ENCODE data around the gene MDN1. TPM values are rescaled to one million over a fixed set of nuclear protein-coding genes. Genes with fewer than 3 reads are reported as not detected.

Gene MDN1
- total and polyA plus RNA-seq, 2 of the 13 experiments (the other 11 are each of a cell fraction or from before 2014, with no cell fraction given): 18.8 to 52.9 TPM

GRCh38 chr6:89799096-89799495 is 20.5 kb downstream of the MDN1 start:
- over 99% methylated on average over 8 of the region's 8 CpGs for WGBS (ENCODE audit: low lambda C conversion rate)
- POLR2A ChIA-PET: no interaction called here
- Histone ChIP-seq H2AFZ (ENCODE audit: low read length) (no peak overlapping the region), H3K36me3 (replicated peaks in 1 of 2; ENCODE audit: control insufficient read depth in 1 of 2, insufficient read depth in 2 of 2, low read length in 2 of 2) (peaks cover 16 to 52% of the 10 kb centered on the region in 2 experiments), H3K79me2 (ENCODE audit: insufficient read depth, low read length) (peaks cover 6% of the 10 kb centered on the region), H3K4me1 (ENCODE audit: insufficient read depth, low read length) (no peaks in the 10 kb centered on the region), H3K9me3 (ENCODE audit: low read length) (no peaks in the 10 kb centered on the region), H3K4me3 (replicated peaks in 1 of 3; ENCODE audit: insufficient read depth in 1 of 3, low read depth in 2 of 3, low read length in 3 of 3) (no peak overlapping the region), H4K20me1 (ENCODE audit: insufficient read depth, low read length) (no peaks in the 10 kb centered on the region), H3K9ac (ENCODE audit: insufficient read depth, low read depth, low read length) (no peak overlapping the region), H3K4me2 (ENCODE audit: low read depth, low read length) (no peak overlapping the region), H3K27me3 (ENCODE audit: control insufficient read depth in 1 of 2, insufficient read depth in 2 of 2, low read length in 2 of 2) (no peaks in the 10 kb centered on the region), H3K27ac (ENCODE audit: extremely low read length, insufficient read depth, low read length) (no peak overlapping the region)
- no TSS peak for BruUV-seq (replicated peaks)
- no peak for ATAC-seq
- intact Hi-C loops (cut with micrococcal nuclease; ENCODE audit: unreplicated experiment) (no loop called here), in situ Hi-C loops (cut with HindIII; ENCODE audit: extremely low pct_ligation_motif_present, low pct_unique_long_range_greater_than_20kb) (no loop called here)
- no peak for FAIRE-seq
- CTCF ChIA-PET (ENCODE audit: low intra/inter-chr PET ratio, low total read pairs): no interaction called here
- no peak for DNase-seq (ENCODE audit: low spot score)
- no peak for TF ChIP-seq BCLAF1 (IDR thresholded peaks at IDR 0.05)
- no peak for TF ChIP-seq ZFYVE20 (CRISPR knock-in tag; IDR thresholded peaks at IDR 0.05; ENCODE audit: borderline replicate concordance, low read depth)
- TF ChIP-seq SMARCC2 (IDR thresholded peaks at IDR 0.05): no peak
- TF ChIP-seq RFX3 (CRISPR knock-in tag; IDR thresholded peaks at IDR 0.05): no peak
- TF ChIP-seq CENPX (CRISPR knock-in tag; IDR thresholded peaks at IDR 0.05): no peak
- no peak for TF ChIP-seq ZNF614 (CRISPR knock-in tag; IDR thresholded peaks at IDR 0.05; ENCODE audit: borderline replicate concordance)
- TF ChIP-seq HNF1A (IDR thresholded peaks at IDR 0.05; ENCODE audit: low read depth): no peak
- TF ChIP-seq HNF1A (CRISPR knock-in tag; IDR thresholded peaks at IDR 0.05; ENCODE audit: borderline replicate concordance): no peak
- no peak for TF ChIP-seq ZNF784 (CRISPR knock-in tag; IDR thresholded peaks at IDR 0.05; ENCODE audit: borderline replicate concordance)
- TF ChIP-seq MYC (CRISPR knock-in tag; IDR thresholded peaks at IDR 0.05; ENCODE audit: borderline replicate concordance): no peak
- no peak for TF ChIP-seq ZFP36L2 (CRISPR knock-in tag; IDR thresholded peaks at IDR 0.05)
- no peak for TF ChIP-seq AFF4 (CRISPR knock-in tag; IDR thresholded peaks at IDR 0.05)
- TF ChIP-seq IRX3 (CRISPR knock-in tag; IDR thresholded peaks at IDR 0.05; ENCODE audit: borderline replicate concordance, low read depth): no peak
- TF ChIP-seq BHLHE40 (IDR thresholded peaks at IDR 0.05; ENCODE audit: low read length): no peak

Data from HepG2 (cell line).